HG03565 (cell line): ENCODE data around the gene CEP170B.
"Not testable (repeated sequence)": the region's sequence is repeated elsewhere in the genome, so short reads cannot be mapped to it uniquely, and the experiment has no call there.

Experiments used
- ATAC-seq: cut with Tn5 transposase; IDR thresholded peaks from one replicate; pipeline ENCODE4 v1.9.1; 2021; ENCODE audit warnings: mild to moderate bottlenecking, moderate library complexity; ENCODE audit not compliant: unreplicated experiment

Gene CEP170B

GRCh38 chr14:104877066-104877805 lies 12.2 kb downstream of the CEP170B start:
- ATAC-seq = no peak

- no peak for ATAC-seq
Observed at GRCh38 chr14:104877806-104878550, 12.9 kb downstream of the CEP170B start.

- ATAC-seq = no peak
Observed at GRCh38 chr14:104878582-104878981, 13.5 kb downstream of the CEP170B start.

- ATAC-seq = no peak
Observed at GRCh38 chr14:104879201-104879982, 14.3 kb downstream of the CEP170B start.

GRCh38 chr14:104879983-104880565 lies 15.0 kb downstream of the CEP170B start:
- ATAC-seq = no peak

GRCh38 chr14:104880584-104881210 lies 15.6 kb downstream of the CEP170B start:
- no peak for ATAC-seq

GRCh38 chr14:104881369-104881979 lies 16.4 kb downstream of the CEP170B start:
- no peak for ATAC-seq

GRCh38 chr14:104882325-104882973 lies 17.4 kb downstream of the CEP170B start:
- ATAC-seq = no peak

- ATAC-seq = no peak
Observed at GRCh38 chr14:104882991-104883660, 18.1 kb downstream of the CEP170B start.

GRCh38 chr14:104883681-104884361 lies 18.8 kb downstream of the CEP170B start:
- no peak for ATAC-seq

- not testable (repeated sequence) for ATAC-seq
Observed at GRCh38 chr14:104884381-104884780, 19.3 kb downstream of the CEP170B start.

- ATAC-seq = no peak
Observed at GRCh38 chr14:104885031-104885972, 20.2 kb downstream of the CEP170B start.

- no peak for ATAC-seq
Observed at GRCh38 chr14:104885973-104886689, 21.1 kb downstream of the CEP170B start.

- ATAC-seq = no peak
Observed at GRCh38 chr14:104886690-104887622, 21.9 kb downstream of the CEP170B start.

GRCh38 chr14:104887623-104888488 lies 22.8 kb downstream of the CEP170B start:
- ATAC-seq = no peak
